GM12878 (cell line): ENCODE data around the gene PPAN. TPM values are rescaled to one million over a fixed set of nuclear protein-coding genes. Genes with fewer than 3 reads are reported as not detected.
A peak's percentile ranks its signal among the peaks of the same experiment; 100 is the strongest.

Source experiments
- ATAC-seq: fragments of 200-7000 bp; cut with Tn5 transposase; 3 replicates; pipeline ENCODE4 v1.9.1; 2020; ENCODE audit warnings: mild to moderate bottlenecking, moderate library complexity
- BruUV-seq: library from RNA; stranded (reverse); fragments of 400-500 nt; replicated peaks from 2 replicates; lab custom pipeline; 2021; lab: Mats Ljungman, UMichigan
- CTCF ChIA-PET: fragments of 300-600 bp; sonication (Branson Sonifier 250); formaldehyde crosslinking; extraction: SDS; loops from one replicate; lab custom pipeline; 2021; ENCODE audit warnings: inconsistent platforms; lab: Yijun Ruan, JAX
- POLR2A ChIA-PET: fragments of 350-600 bp; formaldehyde crosslinking; extraction: SDS; loops from one replicate; lab custom pipeline; 2021; ENCODE audit warnings: inconsistent platforms; lab: Charles Lee
- RAD21 ChIA-PET: fragments of 300-600 bp; sonication (Branson Sonifier 250); formaldehyde crosslinking; loops from one replicate; lab custom pipeline; 2023; ENCODE audit warnings: antibody characterized with exemption; ENCODE audit not compliant: unreplicated experiment; lab: Charles Lee
- SMC1A ChIA-PET: fragments of 300-600 bp; sonication (Branson Sonifier 250); formaldehyde crosslinking; loops from one replicate; lab custom pipeline; 2023; ENCODE audit not compliant: unreplicated experiment, uncharacterized antibody; lab: Charles Lee
- DNase-seq: peaks from one replicate; pipeline ENCODE4 v3.0.0-alpha.2; 2011; ENCODE audit warnings: low read depth, low spot score
- FAIRE-seq: peaks from 3 replicates; lab custom pipeline; 2011; peaks lifted over from hg19 to GRCh38; lab: Jason Lieb, UNC
- H2AFZ ChIP-seq: 2 replicates; pipeline ENCODE4 v1.6.0; 2011; ENCODE audit warnings: low read depth, low read length, control low read depth; ENCODE audit not compliant: control insufficient read depth
- H3K27ac ChIP-seq: 2 replicates; pipeline ENCODE4 v1.5.1; 2011; ENCODE audit warnings: control low read depth; ENCODE audit not compliant: control insufficient read depth, insufficient read depth
- H3K27me3 ChIP-seq, 2 experiments: replicated peaks in 1 of 2; 2 replicates each; pipeline versions ENCODE4 v1.6.0 to v1.6.1; 2011; ENCODE audit warnings: low read length in 1 of 2; ENCODE audit not compliant: control insufficient read depth in 2 of 2, insufficient read depth in 2 of 2
- H3K36me3 ChIP-seq, 2 experiments: 2 replicates each; pipeline ENCODE4 v1.5.1; 2011; ENCODE audit warnings: low read length in 1 of 2; ENCODE audit not compliant: control insufficient read depth in 2 of 2, insufficient read depth in 2 of 2
- H3K4me1 ChIP-seq: 2 replicates; pipeline ENCODE4 v1.6.1; 2011; ENCODE audit warnings: mild to moderate bottlenecking, low read length, moderate library complexity, mixed read lengths; ENCODE audit not compliant: control insufficient read depth, insufficient read depth
- H3K4me2 ChIP-seq: 2 replicates; pipeline ENCODE4 v1.6.0; 2011; ENCODE audit warnings: control low read depth; ENCODE audit not compliant: control insufficient read depth, insufficient read depth
- H3K4me3 ChIP-seq: fragments of 200-600 bp; sonication (generic); 2 replicates; pipeline ENCODE4 v1.5.1; 2016
- H3K79me2 ChIP-seq: 2 replicates; pipeline ENCODE4 v1.6.0; 2011; ENCODE audit warnings: low read length; ENCODE audit not compliant: control insufficient read depth, insufficient read depth
- H3K9ac ChIP-seq: 2 replicates; pipeline ENCODE4 v1.8.0; 2011; ENCODE audit warnings: low read length, control low read depth, mixed read lengths; ENCODE audit not compliant: control insufficient read depth, insufficient read depth
- H3K9me3 ChIP-seq: replicated peaks from 3 replicates; pipeline ENCODE4 v1.5.1; 2011; ENCODE audit warnings: mild to moderate bottlenecking, low read length; ENCODE audit not compliant: control insufficient read depth, insufficient read depth
- H4K20me1 ChIP-seq: 2 replicates; pipeline ENCODE4 v1.6.0; 2011; ENCODE audit not compliant: control insufficient read depth, insufficient read depth
- ATF3 ChIP-seq: IDR thresholded peaks from 2 replicates; pipeline ENCODE4 v1.6.1; 2011; ENCODE audit warnings: low read depth, mild to moderate bottlenecking, low read length, moderate library complexity, borderline replicate concordance; ENCODE audit errors: extremely low read depth
- BHLHE40 ChIP-seq, 2 experiments: fragments of 450-650 bp in 1 of 2; IDR thresholded peaks; 2 replicates each; pipeline ENCODE4 v1.6.1; 2011 to 2017; ENCODE audit warnings: low read depth in 2 of 2, borderline replicate concordance in 1 of 2, improper control_type of control experiment in 1 of 2, low read length in 1 of 2, mild to moderate bottlenecking in 1 of 2
- ELK1 ChIP-seq: IDR thresholded peaks from 2 replicates; pipeline ENCODE4 v1.6.1; 2012; ENCODE audit warnings: low read depth, low read length, improper control_type of control experiment
- LARP7 ChIP-seq: fragments of 450-650 bp; IDR thresholded peaks from 2 replicates; pipeline ENCODE4 v1.6.1; 2017; ENCODE audit warnings: mild to moderate bottlenecking
- NFIC ChIP-seq: IDR thresholded peaks from 2 replicates; pipeline ENCODE4 v1.6.1; 2012; ENCODE audit warnings: low read depth, mild to moderate bottlenecking, inconsistent platforms, low read length, moderate library complexity
- NFYA ChIP-seq: IDR thresholded peaks from 2 replicates; pipeline ENCODE4 v1.6.1; 2011; ENCODE audit warnings: low read depth, mild to moderate bottlenecking, low read length, improper control_type of control experiment, borderline replicate concordance
- POLR2A ChIP-seq: IDR thresholded peaks from 2 replicates; pipeline ENCODE4 v1.6.1; 2011; ENCODE audit warnings: low read depth, mild to moderate bottlenecking, low read length
- POLR2AphosphoS5 ChIP-seq: IDR thresholded peaks from 2 replicates; pipeline ENCODE4 v1.6.1; 2011; ENCODE audit warnings: mild to moderate bottlenecking, low read length, inconsistent platforms
- REST ChIP-seq: IDR thresholded peaks from 2 replicates; pipeline ENCODE4 v1.6.1; 2012; ENCODE audit warnings: mild to moderate bottlenecking, low read depth, low read length
- SIX5 ChIP-seq: IDR thresholded peaks from 2 replicates; pipeline ENCODE4 v1.6.1; 2011; ENCODE audit warnings: mild to moderate bottlenecking, low read depth, low read length, moderate library complexity; ENCODE audit not compliant: severe bottlenecking
- SUPT20H ChIP-seq: IDR thresholded peaks from 2 replicates; pipeline ENCODE4 v1.6.1; 2011; ENCODE audit warnings: low read depth, mild to moderate bottlenecking, low read length, moderate library complexity, borderline replicate concordance; ENCODE audit not compliant: control insufficient read depth
- SUZ12 ChIP-seq: fragments of 200-600 bp; sonication (generic); IDR thresholded peaks from one replicate; pipeline ENCODE4 v1.6.1; 2018; ENCODE audit warnings: antibody characterized with exemption, mild to moderate bottlenecking; ENCODE audit not compliant: unreplicated experiment
- USF2 ChIP-seq: IDR thresholded peaks from 2 replicates; pipeline ENCODE4 v1.6.1; 2011; ENCODE audit warnings: low read depth, low read length, improper control_type of control experiment, borderline replicate concordance
- ZBTB33 ChIP-seq: fragments of 450-650 bp; IDR thresholded peaks from 2 replicates; pipeline ENCODE4 v1.6.1; 2017; ENCODE audit warnings: mild to moderate bottlenecking
- WGBS: methylation state at CpG from one replicate; pipeline ENCODE4 v1.1.6; 2016; ENCODE audit warnings: low lambda C conversion rate; ENCODE audit not compliant: insufficient replicate concordance, insufficient coverage; ENCODE audit errors: missing lambda C conversion rate; 5-methylcytosine and 5-hydroxymethylcytosine counted together
- in situ Hi-C: fragments of 300-500 bp; cut with MboI; formaldehyde crosslinking; loops from 9 replicates; pipeline ENCODE4 v1.14.3; 2018; ENCODE audit warnings: mixed read lengths
- intact Hi-C: fragments of 100-400 bp; cut with micrococcal nuclease; formaldehyde crosslinking; loops from one replicate; pipeline ENCODE4 v1.14.2; 2022; ENCODE audit not compliant: unreplicated experiment
- polyA plus RNA-seq, 11 experiments: library from polyadenylated mRNA; depleted of rRNA in 4 of 11; unstranded in 6 of 11; stranded (reverse) in 5 of 11; fragments of >200 nt; fragmentation: Nextera tagmentation in 4 of 11; fragmentation: Illumina TruSeq in 1 of 11; extraction: Ambion mirVana in 4 of 11; extraction: Trizol in 1 of 11; gene quantifications; 1 replicate in 1 of 11; 2 replicates in 10 of 11; pipeline versions ENCODE4 v1.2.1 to v1.2.3, GENCODE V29; 2011 to 2016; ENCODE audit warnings: inconsistent platforms in 2 of 11, missing spikeins in 2 of 11, low read depth in 1 of 11
- total RNA-seq, 4 experiments: library from RNA; depleted of rRNA in 3 of 4; stranded (reverse); fragments of >200 nt in 3 of 4; fragmentation: Illumina TruSeq in 1 of 4; extraction: Trizol in 1 of 4; gene quantifications; 2 replicates each; pipeline versions ENCODE4 v1.2.1 to v1.2.3, GENCODE V29; 2013 to 2021

The PPAN gene
- total and polyA plus RNA-seq, 10 of the 15 experiments (the other 5 are each of a cell fraction or from before 2014, with no cell fraction given): 2.1 to 171 (median 108) TPM

GRCh38 chr19:10105509-10106099, 558 bp upstream of the PPAN start:
- Histone ChIP-seq H3K79me2 (peaks cover 46% of the 10 kb centered on the region), H3K4me2 (peak overlapping the region; percentile 94), H3K4me3 (peak overlapping the region; percentile 58), H3K27me3 (no peaks in the 10 kb centered on the region), H4K20me1 (no peaks in the 10 kb centered on the region), H3K36me3 (peaks cover 18 to 24% of the 10 kb centered on the region in 2 experiments; a peak in 3 of 4 replicates), H3K4me1 (peaks cover 50% of the 10 kb centered on the region), H2AFZ (no peak overlapping the region), H3K27ac (peak overlapping the region; percentile 100), H3K9ac (peak overlapping the region; percentile 95), H3K9me3 (no peaks in the 10 kb centered on the region)
- FAIRE-seq (peak; percentile 75), DNase-seq (peak; percentile 82), ATAC-seq (peak; percentile 38)
- ChIA-PET POLR2A (interaction anchor here (0.8 to 4.6 kb wide), 10 partner anchors 9 to 140 kb away, joined by 3 to 25 read pairs (median 7); partner anchors contain the start of genes DNMT1 and S1PR2), SMC1A (interaction anchor here (0.9 to 11.1 kb wide), 7 partner anchors 7 to 144 kb away, joined by 3 to 150 read pairs (median 6); partner anchors contain the start of gene P2RY11), RAD21 (interaction anchor here (1.3 to 2.7 kb wide), 5 partner anchors 10 to 144 kb away, joined by 4 to 9 read pairs (median 5); no protein-coding TSS in a partner anchor), CTCF (interaction anchor here (0.5 to 1.9 kb wide), 7 partner anchors 9 to 133 kb away, joined by 3 to 6 read pairs (median 3); no protein-coding TSS in a partner anchor)
- intact Hi-C loops (loop anchor here (2.0 to 10.0 kb wide), 2 partner anchors 131 to 279 kb away; partner anchors contain the start of gene TYK2), in situ Hi-C loops (no loop called here)
- WGBS: under 1% methylated on average over 15 of the region's 16 CpGs
- BruUV-seq: no TSS peak
- TF ChIP-seq USF2: no peak; the same call in 1 of the 2 replicates
- TF ChIP-seq ELK1: no peak
- no peak for TF ChIP-seq ATF3
- TF ChIP-seq LARP7: peak; percentile 61
- TF ChIP-seq REST: no peak
- TF ChIP-seq SIX5: no peak
- peak; percentile 81 for TF ChIP-seq POLR2AphosphoS5
- no peak for TF ChIP-seq NFIC
- TF ChIP-seq ZBTB33: no peak
- no peak for TF ChIP-seq POLR2A
- TF ChIP-seq SUZ12: no peak
- no peak for TF ChIP-seq NFYA
- no peak for TF ChIP-seq SUPT20H
- TF ChIP-seq BHLHE40 (IDR thresholded peaks at IDR 0.05; ENCODE audit: borderline replicate concordance in 1 of 2, low read depth in 2 of 2, low read length in 1 of 2): peak in 1 of 2 experiments; percentile 9; a peak in 1 of 4 replicates
